22Rv1 (cell line): ENCODE results near the gene TEKT5.

Experiments used
- ZFX ChIP-seq: fragments of 450-650 bp; IDR thresholded peaks from 2 replicates; pipeline ENCODE4 v1.6.1; 2017; ENCODE audit warnings: antibody characterized with exemption, borderline replicate concordance
- TF ChIP-seq, protein P1 (sequence below): fragments of 450-650 bp; IDR thresholded peaks from 2 replicates; pipeline ENCODE4 v1.5.1; 2017; ENCODE audit warnings: mild to moderate bottlenecking

DNA sequence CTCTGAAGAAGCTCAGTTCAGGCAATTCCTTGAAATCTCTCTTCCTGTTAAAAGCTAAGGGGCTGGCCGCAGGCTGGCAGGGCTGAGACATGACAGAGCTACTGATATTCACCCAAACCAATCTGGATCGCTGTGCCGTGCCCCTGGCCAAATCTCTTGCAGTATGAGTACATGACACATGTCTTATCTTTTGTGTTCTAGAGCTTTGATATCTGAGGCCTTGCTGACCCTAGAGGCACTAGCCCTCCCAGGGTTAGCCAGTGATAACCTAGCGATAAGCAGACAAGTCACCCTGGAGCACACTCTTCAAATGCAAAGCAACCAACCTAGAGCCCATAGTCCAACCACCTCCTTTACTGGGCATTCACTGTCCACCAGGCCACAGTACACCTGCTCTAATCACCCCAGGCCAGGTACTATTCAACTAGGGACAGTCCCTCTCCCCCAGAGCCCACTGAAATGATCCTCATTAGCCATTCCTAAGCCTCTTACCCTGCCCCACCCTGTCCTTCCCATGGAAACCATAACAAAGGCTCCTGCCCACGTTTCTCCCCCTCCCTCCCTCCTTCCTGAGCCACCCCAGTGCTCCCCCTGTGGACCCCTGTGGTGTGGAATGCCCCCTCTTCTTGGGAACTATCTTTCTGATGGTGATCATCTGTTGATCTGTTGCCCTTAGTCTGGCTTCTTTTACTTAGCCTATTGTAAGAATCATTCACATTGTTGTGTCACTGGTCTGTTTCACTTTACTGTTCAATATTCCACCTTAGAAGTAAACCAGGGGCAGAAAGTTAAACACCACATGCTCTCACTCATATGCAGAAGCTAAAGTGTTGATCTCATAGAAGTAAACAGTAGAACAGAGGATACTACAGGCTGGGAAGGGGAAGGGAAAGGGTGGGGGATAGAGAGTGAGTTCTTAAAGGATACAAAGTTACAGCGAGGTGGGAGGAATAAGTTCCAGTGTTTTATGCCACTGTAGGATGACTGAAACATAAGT is 52.5 kb downstream of the TEKT5 start:
- TF ChIP-seq, protein P1, sequence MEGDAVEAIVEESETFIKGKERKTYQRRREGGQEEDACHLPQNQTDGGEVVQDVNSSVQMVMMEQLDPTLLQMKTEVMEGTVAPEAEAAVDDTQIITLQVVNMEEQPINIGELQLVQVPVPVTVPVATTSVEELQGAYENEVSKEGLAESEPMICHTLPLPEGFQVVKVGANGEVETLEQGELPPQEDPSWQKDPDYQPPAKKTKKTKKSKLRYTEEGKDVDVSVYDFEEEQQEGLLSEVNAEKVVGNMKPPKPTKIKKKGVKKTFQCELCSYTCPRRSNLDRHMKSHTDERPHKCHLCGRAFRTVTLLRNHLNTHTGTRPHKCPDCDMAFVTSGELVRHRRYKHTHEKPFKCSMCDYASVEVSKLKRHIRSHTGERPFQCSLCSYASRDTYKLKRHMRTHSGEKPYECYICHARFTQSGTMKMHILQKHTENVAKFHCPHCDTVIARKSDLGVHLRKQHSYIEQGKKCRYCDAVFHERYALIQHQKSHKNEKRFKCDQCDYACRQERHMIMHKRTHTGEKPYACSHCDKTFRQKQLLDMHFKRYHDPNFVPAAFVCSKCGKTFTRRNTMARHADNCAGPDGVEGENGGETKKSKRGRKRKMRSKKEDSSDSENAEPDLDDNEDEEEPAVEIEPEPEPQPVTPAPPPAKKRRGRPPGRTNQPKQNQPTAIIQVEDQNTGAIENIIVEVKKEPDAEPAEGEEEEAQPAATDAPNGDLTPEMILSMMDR = no peak
- TF ChIP-seq ZFX = no peak
